Measurements from ENCODE around the gene STK39.
"Not testable (repeated sequence)": the region's sequence is repeated elsewhere in the genome, so short reads cannot be mapped to it uniquely, and the experiment has no call there.

The STK39 gene

DNA sequence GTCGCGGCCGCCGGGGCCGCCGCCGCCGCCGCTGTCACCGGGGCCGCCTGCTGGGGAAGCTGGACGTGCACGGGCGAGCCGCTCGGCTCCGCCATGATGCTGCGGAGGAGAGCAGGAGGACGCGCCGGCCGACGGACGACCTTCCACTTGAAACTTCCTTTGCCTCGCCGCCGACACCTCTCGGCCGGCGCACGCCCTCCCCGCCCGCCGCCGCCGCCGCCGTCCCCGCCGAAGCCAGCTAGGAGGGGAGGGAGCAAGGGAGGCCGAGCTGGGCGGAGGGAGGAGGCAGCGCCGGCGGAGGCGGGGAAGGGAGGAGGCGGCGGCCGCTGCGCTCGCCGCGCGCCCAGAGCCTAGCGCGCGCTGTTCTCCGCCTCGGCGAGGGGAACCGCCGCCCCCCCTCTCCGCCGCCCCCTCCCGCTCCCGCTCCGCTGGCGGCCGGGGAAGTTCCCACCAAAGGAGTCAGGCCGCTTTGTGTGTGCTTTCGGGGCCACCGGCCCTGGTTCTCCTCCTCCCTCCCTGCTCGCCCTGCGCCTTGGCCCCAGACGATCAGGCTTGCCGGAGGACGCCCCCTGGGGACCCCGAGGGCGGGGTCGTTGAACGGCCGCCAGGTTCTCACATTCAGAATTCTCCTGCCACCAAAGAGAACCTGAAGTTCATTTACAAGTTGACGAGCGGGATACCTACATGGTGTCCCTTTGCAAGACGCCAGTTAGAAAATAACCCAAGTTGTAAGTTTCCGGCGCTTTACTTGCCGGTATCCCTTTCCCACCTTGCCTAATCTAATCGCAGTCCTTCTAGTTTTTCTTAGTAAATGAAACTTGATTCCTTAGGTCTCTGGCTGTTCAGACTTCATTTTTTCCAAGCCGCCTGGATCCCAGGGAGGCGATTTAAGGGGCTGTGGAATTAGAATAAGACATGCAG is at the start of gene STK39:
TSS of gene STK39 (minus strand) at position 255 of the 921 bp plus-strand sequence. CDS start at position 95, 160 bp downstream.
- FAIRE-seq (peak; percentile 67), DNase-seq (ENCODE audit: insufficient read length, low spot score) (peak; percentile 80)
- TF ChIP-seq POLR2A (IDR thresholded peaks at IDR 0.05; ENCODE audit: low read depth, low read length), result peak; percentile 37; the same call in 1 of the 2 replicates

DNA sequence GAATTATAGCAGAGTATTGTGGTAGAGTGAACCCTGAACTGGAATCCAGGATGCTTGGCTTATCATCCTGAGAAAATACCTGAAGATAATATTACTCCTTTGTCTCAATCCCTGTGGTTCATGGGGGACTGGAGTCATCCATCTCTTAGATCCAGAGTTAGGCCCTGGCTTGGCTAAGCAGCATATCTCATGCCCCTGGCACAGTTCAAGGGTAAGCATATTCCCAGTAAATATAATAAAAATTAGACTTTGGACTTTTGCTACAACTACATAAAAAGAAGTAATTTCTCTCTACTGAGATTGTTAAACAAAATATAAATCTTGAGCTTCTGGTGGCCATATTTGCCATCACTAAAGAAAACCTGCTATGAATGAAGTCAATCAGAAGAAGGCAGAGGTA is 47.7 kb upstream of the STK39 start:
- DNase-seq (ENCODE audit: insufficient read length, low spot score), result no peak
- TF ChIP-seq POLR2A (IDR thresholded peaks at IDR 0.05; ENCODE audit: low read depth, low read length), result no peak
- no peak for FAIRE-seq

DNA sequence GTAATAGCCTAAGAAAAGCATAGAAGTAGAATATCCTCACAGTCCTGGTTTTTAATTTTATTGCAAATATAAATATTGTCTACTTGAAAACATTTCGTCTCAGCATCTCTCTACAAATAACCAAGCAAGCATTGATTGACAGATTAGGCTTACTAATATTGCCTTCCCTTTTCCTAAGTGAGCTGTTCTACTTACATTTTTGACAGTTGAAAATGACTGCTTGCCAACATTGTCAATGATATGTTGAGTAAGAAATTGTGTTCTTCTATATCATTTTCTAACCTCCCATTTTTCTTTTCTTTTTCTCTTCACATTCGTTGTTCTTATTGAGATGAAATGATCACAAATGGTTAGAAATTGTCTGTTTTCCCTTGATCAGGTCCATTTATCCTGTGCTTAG is 47.0 kb upstream of the STK39 start:
- FAIRE-seq (no peak), DNase-seq (ENCODE audit: insufficient read length, low spot score) (no peak)
- TF ChIP-seq POLR2A (IDR thresholded peaks at IDR 0.05; ENCODE audit: low read depth, low read length), result no peak

DNA sequence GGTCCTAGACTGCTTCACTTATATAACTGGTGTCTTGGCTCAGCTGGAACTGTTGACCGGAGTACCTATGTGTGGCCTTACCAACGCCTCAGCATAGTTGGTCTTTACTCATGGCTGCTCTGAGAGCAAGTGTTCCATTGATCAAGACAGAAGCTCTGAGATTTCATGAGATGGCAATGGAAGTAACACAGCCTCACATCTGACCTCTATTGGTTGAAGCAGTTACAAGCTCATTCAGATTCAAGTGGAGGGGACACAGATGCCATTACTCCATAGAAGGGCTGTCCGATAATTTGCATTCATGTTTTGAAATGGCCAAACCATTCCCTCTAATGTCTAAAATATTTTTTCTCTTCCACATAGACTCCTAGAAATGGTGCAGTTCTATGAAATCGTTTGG is 46.4 kb upstream of the STK39 start:
- peak; percentile 36 for FAIRE-seq
- no peak for TF ChIP-seq POLR2A (IDR thresholded peaks at IDR 0.05; ENCODE audit: low read depth, low read length)
- no peak for DNase-seq (ENCODE audit: insufficient read length, low spot score)

DNA sequence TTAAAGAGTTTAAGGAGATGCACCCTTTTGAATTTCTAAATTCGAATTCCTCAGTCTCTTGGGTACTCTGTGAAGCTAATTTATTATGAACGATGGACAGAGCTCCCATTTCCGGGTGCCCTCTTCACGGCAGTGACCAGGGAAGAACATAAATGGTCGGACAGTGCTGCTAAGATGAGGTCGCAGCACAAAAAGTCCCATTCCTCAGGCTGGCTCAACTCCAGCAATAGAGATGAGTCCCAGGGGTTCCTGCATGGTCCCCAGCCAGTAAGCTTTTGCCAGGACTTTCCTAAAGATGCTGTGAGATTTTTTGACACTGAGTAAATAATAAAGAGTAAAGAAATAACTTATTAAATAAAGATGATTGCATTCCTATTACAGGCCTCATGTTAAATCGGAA is 43.0 kb upstream of the STK39 start:
- no peak for TF ChIP-seq POLR2A (IDR thresholded peaks at IDR 0.05; ENCODE audit: low read depth, low read length)
- no peak for DNase-seq (ENCODE audit: insufficient read length, low spot score)
- no peak for FAIRE-seq

DNA sequence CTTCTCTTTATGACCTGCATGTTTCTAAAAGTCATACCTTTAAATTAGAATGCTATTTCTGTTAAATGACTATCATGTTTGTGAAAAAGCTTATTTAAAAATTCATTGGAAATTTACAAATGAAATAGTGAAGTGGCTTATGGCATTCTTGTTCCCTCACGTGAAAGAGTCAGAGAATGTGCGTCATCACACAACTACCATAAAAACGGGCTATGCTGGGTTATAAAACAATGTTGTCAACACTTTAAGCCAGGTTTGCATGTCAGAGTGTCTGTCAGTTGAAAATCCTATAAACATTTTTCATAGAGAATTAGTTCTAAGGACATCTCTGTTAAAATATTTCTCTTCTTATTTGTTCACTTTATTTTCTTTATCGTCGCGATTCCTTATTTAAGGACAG is 42.5 kb upstream of the STK39 start:
- FAIRE-seq (no peak), DNase-seq (ENCODE audit: insufficient read length, low spot score) (no peak)
- no peak for TF ChIP-seq POLR2A (IDR thresholded peaks at IDR 0.05; ENCODE audit: low read depth, low read length)

DNA sequence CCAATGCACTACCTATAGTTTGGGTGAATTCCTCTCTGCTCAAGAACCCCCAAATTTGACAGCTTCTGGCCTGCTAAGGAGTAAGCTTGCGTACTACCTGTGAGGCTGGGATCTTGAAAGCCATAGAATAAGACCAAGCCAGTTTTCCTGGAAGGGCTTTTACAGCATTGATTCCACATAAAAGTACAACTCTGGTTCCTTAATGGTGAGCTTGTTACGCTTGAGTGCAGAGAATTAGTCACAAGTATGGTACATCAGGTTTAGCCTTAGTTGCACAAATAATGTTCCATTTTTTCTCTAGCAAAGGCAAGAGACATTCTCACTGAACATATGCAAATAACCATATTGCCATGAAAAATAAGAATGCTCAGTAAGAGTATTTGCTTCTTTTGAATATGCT is 39.1 kb upstream of the STK39 start:
- FAIRE-seq, result no peak
- TF ChIP-seq POLR2A (IDR thresholded peaks at IDR 0.05; ENCODE audit: low read depth, low read length), result no peak
- no peak for DNase-seq (ENCODE audit: insufficient read length, low spot score)

DNA sequence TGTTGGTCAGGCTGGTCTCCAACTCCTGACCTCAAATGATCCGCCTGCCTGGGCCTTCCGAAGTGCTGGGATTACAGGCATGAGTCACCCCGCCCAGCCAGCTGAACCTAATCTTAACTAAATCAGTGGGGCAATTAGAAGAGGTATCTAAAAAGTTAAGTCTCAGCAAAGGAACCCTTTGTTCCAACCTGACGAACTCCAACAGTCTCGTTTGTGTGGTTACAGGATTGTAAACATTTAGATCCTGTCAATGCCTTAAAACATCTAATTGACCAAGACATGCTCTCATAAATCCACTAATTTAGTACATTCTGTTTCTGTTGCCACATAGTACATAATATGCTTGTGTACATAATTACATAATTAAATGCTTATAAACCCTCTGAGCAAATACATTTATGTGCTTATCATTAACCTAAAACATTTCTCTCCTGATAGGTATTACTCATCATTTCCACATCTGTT is 31.1 kb upstream of the STK39 start:
- FAIRE-seq (peak; percentile 67), DNase-seq (ENCODE audit: insufficient read length, low spot score) (no peak)
- no peak for TF ChIP-seq POLR2A (IDR thresholded peaks at IDR 0.05; ENCODE audit: low read depth, low read length)

DNA sequence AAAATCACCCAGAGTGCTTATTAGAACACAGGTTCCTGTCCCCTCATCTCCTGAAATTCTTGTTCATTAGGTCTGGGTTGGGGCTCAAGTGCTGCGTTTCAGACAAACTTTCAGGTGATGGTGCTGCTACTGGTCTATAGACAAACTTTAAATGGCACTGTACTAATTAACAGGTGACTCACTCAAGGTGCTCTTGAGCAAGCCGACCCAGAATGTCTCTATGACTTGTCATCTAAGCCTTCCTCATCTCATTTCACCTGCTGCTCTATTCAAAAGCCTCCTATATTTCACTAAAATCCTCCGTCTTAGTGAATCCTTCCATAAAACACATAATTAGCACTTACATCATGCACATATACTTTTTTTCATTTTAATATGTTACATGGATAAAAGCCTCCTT is 29.9 kb upstream of the STK39 start:
- no peak for TF ChIP-seq POLR2A (IDR thresholded peaks at IDR 0.05; ENCODE audit: low read depth, low read length)
- DNase-seq (ENCODE audit: insufficient read length, low spot score) (no peak), FAIRE-seq (no peak)

DNA sequence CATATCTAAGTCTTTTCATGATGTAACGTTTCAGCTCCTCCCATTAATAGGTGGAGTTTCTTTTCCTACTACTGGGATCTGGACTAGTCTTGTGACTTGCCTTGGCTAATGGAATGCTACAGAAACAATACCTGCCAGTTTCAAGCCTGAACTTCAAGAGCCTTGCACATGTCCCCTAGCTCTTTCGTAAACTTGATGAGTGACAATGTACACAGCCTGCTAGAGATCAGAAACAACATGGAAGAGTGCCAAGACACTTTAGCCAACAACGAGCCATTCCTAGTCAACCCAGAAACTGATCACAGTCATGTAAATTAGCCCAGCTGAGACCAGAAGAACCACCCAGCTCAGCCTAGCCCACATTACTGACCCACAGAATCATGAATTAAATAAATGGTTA is 24.8 kb upstream of the STK39 start:
- FAIRE-seq, result no peak
- no peak for DNase-seq (ENCODE audit: insufficient read length, low spot score)
- TF ChIP-seq POLR2A (IDR thresholded peaks at IDR 0.05; ENCODE audit: low read depth, low read length), result no peak

DNA sequence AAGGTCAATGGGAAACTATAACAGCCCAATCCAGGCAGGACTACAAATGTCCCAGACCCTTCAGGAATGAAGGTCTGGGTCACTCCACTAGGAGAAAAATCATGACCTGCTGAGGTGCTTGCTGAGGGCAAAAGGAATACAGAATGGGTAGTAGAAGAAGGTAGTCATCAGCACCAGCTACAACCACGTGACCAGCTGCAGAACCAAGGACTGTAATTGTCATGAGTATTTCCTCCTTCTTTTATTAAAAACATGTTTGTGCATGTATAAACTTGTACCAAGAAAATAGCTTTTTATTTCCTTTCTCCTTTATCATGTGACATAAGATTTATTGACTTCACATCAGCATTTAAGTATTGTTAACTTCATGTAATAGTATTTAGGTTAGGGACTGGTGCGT is 15.5 kb upstream of the STK39 start:
- FAIRE-seq; DNase-seq (ENCODE audit: insufficient read length, low spot score): not testable (repeated sequence)

DNA sequence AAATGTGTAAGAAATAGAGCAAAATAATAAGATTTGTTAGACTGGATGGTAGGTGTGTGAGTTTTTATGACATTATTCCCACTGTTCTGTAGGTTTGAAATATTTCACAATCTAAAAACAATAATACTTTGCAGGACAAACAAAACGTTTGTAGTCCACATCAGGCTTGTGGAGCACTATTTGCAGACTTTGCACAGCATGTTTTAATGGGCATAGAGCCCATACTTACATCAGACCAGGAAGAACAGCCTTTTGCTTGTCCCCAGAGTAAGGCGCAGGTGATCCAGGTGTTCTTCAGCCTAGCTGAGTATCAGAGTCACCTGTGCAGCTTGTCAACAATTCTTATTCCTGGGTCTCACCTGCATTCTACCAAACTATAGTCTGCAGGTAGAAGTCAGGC is 9.1 kb upstream of the STK39 start:
- no peak for TF ChIP-seq POLR2A (IDR thresholded peaks at IDR 0.05; ENCODE audit: low read depth, low read length)
- DNase-seq (ENCODE audit: insufficient read length, low spot score), result no peak
- no peak for FAIRE-seq

DNA sequence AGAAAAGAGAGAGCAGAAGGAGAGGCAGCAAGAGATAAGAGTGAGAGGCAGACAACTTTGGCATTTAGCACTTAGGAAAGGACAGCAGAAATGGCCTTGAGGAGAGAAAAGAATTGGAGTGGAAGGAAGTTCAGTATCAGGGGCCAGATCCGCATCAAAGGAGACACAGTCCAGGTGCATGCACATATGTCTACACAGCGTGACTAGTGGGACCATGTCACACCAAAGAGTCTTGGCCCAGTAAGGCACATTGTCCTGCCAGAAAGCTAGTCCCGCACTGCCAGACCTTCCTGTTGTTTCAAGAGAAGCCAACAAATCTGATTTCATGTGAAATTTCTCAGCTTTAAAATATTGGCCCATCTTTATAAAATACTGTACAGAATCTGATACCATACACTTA is 8.5 kb upstream of the STK39 start:
- FAIRE-seq (no peak), DNase-seq (ENCODE audit: insufficient read length, low spot score) (no peak)
- TF ChIP-seq POLR2A (IDR thresholded peaks at IDR 0.05; ENCODE audit: low read depth, low read length), result no peak

DNA sequence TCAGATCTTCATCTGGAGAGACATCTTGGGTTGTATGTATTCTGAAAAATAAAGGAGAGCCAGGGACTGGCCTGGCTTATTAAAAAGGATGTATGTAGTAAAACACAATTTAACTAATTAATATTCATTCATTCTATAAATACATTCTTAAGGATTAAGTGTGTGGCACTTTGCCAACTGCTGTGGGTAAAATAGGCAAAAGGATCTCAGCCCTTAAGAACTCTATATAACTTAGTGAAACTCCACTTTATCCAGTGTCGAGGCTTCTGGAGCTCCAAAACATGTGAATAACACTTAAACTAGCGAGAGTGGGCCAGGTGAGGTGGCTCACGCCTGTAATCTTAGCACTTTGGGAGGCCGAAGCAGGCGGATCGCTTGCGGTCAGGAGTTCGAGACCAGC is 7.7 kb upstream of the STK39 start:
- TF ChIP-seq POLR2A (IDR thresholded peaks at IDR 0.05; ENCODE audit: low read depth, low read length), result no peak
- DNase-seq (ENCODE audit: insufficient read length, low spot score) (no peak), FAIRE-seq (no peak)
